DND-41 (cell line): ENCODE data around the gene DENND1C.

Experiments
- ATAC-seq: fragments of 200-7000 bp; cut with Tn5 transposase; 3 replicates; pipeline ENCODE4 v1.9.1; 2021; ENCODE audit warnings: low read depth; ENCODE audit not compliant: insufficient read depth
- DNase-seq: peaks from one replicate; pipeline ENCODE4 v3.0.0-alpha.2; 2020
- H2AFZ ChIP-seq: 2 replicates; pipeline ENCODE4 v1.6.0; 2012; ENCODE audit warnings: low read depth, low read length
- H3K27ac ChIP-seq: 2 replicates; pipeline ENCODE4 v1.5.1; 2012; ENCODE audit warnings: low read length, inconsistent platforms
- H3K27me3 ChIP-seq: fragments of 200-600 bp; sonication (generic); 2 replicates; pipeline ENCODE4 v1.6.0; 2012; ENCODE audit warnings: low read length, mild to moderate bottlenecking, inconsistent platforms; ENCODE audit not compliant: insufficient read depth, poor library complexity
- H3K36me3 ChIP-seq: 2 replicates; pipeline ENCODE4 v1.5.1; 2012; ENCODE audit warnings: low read length, inconsistent platforms; ENCODE audit not compliant: insufficient read depth
- H3K4me1 ChIP-seq: 2 replicates; pipeline ENCODE4 v1.5.1; 2012; ENCODE audit warnings: mild to moderate bottlenecking, low read length; ENCODE audit not compliant: insufficient read depth
- H3K4me2 ChIP-seq: 2 replicates; pipeline ENCODE4 v1.6.0; 2012; ENCODE audit warnings: mild to moderate bottlenecking, moderate library complexity, low read length, inconsistent platforms; ENCODE audit not compliant: insufficient read depth
- H3K4me3 ChIP-seq, 2 experiments: fragments of 200-600 bp in 1 of 2; shearing (Covaris generic) in 1 of 2; 2 replicates each; pipeline ENCODE4 v1.5.1; 2012 to 2016; ENCODE audit warnings: inconsistent platforms in 2 of 2, low read length in 2 of 2, mild to moderate bottlenecking in 2 of 2, low read depth in 1 of 2, moderate library complexity in 1 of 2
- H3K79me2 ChIP-seq: 2 replicates; pipeline ENCODE4 v1.6.0; 2012; ENCODE audit warnings: low read length, inconsistent platforms; ENCODE audit not compliant: insufficient read depth
- H3K9ac ChIP-seq: 2 replicates; pipeline ENCODE4 v1.6.0; 2012; ENCODE audit warnings: low read depth, mild to moderate bottlenecking, inconsistent platforms, low read length, moderate library complexity
- H3K9me3 ChIP-seq: 2 replicates; pipeline ENCODE4 v1.5.1; 2012; ENCODE audit warnings: low read length, moderate library complexity, mild to moderate bottlenecking, inconsistent platforms; ENCODE audit not compliant: insufficient read depth, severe bottlenecking
- H4K20me1 ChIP-seq: 2 replicates; pipeline ENCODE4 v1.6.0; 2012; ENCODE audit warnings: low read length; ENCODE audit not compliant: insufficient read depth
- CTCF ChIP-seq: IDR thresholded peaks from 2 replicates; pipeline ENCODE4 v1.5.1; 2012; ENCODE audit warnings: borderline replicate concordance, low read length, moderate library complexity, mild to moderate bottlenecking; ENCODE audit not compliant: poor library complexity, severe bottlenecking; ENCODE audit errors: extremely low read depth
- EZH2 ChIP-seq: IDR thresholded peaks from 3 replicates; pipeline ENCODE4 v1.6.1; 2012; ENCODE audit warnings: borderline replicate concordance, low read depth, mild to moderate bottlenecking, moderate library complexity, low read length, inconsistent platforms; ENCODE audit not compliant: severe bottlenecking

DENND1C gene

GRCh38 chr19:6484831-6485230 is 3.2 kb upstream of the DENND1C start:
- Histone ChIP-seq H3K4me3 (no peak overlapping the region), H3K27me3 (no peaks in the 10 kb centered on the region), H3K27ac (no peak overlapping the region), H3K9ac (no peak overlapping the region), H3K79me2 (peaks cover 18% of the 10 kb centered on the region), H3K9me3 (no peaks in the 10 kb centered on the region), H2AFZ (no peak overlapping the region), H3K4me1 (peaks cover 27% of the 10 kb centered on the region), H4K20me1 (no peaks in the 10 kb centered on the region), H3K36me3 (peaks cover 4% of the 10 kb centered on the region), H3K4me2 (no peak overlapping the region)
- TF ChIP-seq CTCF (no peak), EZH2 (no peak)
- no peak for DNase-seq
- no peak for ATAC-seq

- TF ChIP-seq CTCF (no peak), EZH2 (no peak)
- H3K4me3 ChIP-seq, result no peak overlapping the region
- H3K4me2 ChIP-seq, result no peak overlapping the region
- peaks cover 28% of the 10 kb centered on the region for H3K4me1 ChIP-seq
- H4K20me1 ChIP-seq, result no peaks in the 10 kb centered on the region
- no peak overlapping the region for H2AFZ ChIP-seq
- peaks cover 4% of the 10 kb centered on the region for H3K36me3 ChIP-seq
- H3K27me3 ChIP-seq, result no peaks in the 10 kb centered on the region
- peaks cover 20% of the 10 kb centered on the region for H3K79me2 ChIP-seq
- no peaks in the 10 kb centered on the region for H3K9me3 ChIP-seq
- ATAC-seq (no peak), DNase-seq (no peak)
- no peak overlapping the region for H3K9ac ChIP-seq
- H3K27ac ChIP-seq, result no peak overlapping the region
These were observed 2.6 kb upstream of the DENND1C start for GRCh38 chr19:6484230-6484629.

GRCh38 chr19:6483235-6483634 is 1.6 kb upstream of the DENND1C start:
- Histone ChIP-seq H4K20me1 (no peaks in the 10 kb centered on the region), H2AFZ (no peak overlapping the region), H3K79me2 (peaks cover 20% of the 10 kb centered on the region), H3K4me3 (no peak overlapping the region), H3K4me1 (peaks cover 28% of the 10 kb centered on the region), H3K9ac (no peak overlapping the region), H3K27ac (no peak overlapping the region), H3K9me3 (no peaks in the 10 kb centered on the region), H3K27me3 (no peaks in the 10 kb centered on the region), H3K36me3 (peaks cover 10% of the 10 kb centered on the region), H3K4me2 (no peak overlapping the region)
- DNase-seq (no peak), ATAC-seq (no peak)
- TF ChIP-seq CTCF (no peak), EZH2 (no peak)

GRCh38 chr19:6482343-6482686 is 728 bp upstream of the DENND1C start:
- H3K4me2 ChIP-seq, result peak overlapping the region; percentile 88
- H3K9ac ChIP-seq, result peak overlapping the region; percentile 79
- H3K4me1 ChIP-seq, result peaks cover 28% of the 10 kb centered on the region
- H2AFZ ChIP-seq, result peak overlapping the region; percentile 75
- peaks cover 10% of the 10 kb centered on the region for H3K36me3 ChIP-seq
- ATAC-seq (no peak), DNase-seq (no peak)
- peak overlapping the region; percentile 92 for H3K27ac ChIP-seq
- H3K27me3 ChIP-seq, result no peaks in the 10 kb centered on the region
- peak overlapping the region in 1 of 2 experiments; percentile 77; a peak in 1 of 4 replicates for H3K4me3 ChIP-seq
- no peak for TF ChIP-seq EZH2
- TF ChIP-seq CTCF, result no peak
- H3K79me2 ChIP-seq, result peaks cover 20% of the 10 kb centered on the region
- no peaks in the 10 kb centered on the region for H4K20me1 ChIP-seq
- H3K9me3 ChIP-seq, result no peaks in the 10 kb centered on the region
